GM19455 (cell line): ENCODE data around the gene PCSK7.
"Not testable (repeated sequence)": the region's sequence is repeated elsewhere in the genome, so short reads cannot be mapped to it uniquely, and the experiment has no call there.

Source experiments
- ATAC-seq: cut with Tn5 transposase; IDR thresholded peaks from one replicate; pipeline ENCODE4 v1.9.1; 2021; ENCODE audit not compliant: unreplicated experiment

The PCSK7 gene

DNA sequence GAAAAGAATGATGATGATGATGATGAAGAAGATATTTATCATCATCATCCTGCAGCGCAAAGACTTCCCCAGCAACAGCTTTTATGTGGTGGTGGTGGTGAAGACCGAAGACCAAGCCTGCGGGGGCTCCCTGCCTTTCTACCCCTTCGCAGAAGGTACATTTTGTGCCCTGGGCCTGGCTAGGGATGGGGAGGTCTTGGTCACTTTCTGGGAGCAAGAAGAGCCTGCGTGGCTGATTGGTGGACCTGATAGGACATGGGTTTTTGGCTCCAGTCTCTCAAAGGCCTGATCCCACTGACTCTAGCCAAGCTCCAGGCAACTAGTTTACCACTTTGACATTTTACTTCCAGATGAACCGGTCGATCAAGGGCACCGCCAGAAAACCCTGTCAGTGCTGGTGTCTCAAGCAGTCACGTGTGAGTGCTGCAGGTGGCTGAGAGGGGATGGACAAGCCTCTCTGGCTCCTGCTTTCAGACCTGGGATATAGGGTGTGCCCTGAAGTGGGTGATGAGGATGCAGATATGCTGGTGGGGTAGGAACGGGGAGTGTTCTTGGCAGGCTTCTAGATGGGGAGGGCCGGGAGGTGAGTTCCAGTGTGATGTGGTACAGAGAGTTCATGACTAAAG, 48.0 kb downstream of the PCSK7 start:
- no peak for ATAC-seq

DNA sequence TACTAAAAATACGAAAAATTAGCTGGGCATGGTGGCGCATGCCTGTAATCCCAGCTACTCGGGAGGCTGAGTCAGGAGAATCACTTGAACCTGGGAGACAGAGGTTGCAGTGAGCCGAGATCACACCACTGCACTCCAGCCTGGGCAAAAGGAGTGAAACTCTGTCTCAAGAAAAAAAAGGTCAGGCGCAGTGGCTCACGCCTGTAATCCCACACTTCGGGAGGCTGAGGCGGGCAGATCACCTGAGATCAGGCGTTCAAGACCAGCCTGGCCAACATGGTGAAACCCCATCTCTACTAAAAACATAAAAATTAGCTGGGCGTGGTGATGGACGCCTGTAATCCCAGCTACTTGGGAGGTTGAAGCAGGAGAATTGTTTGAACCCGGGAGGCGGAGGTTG, 48.7 kb downstream of the PCSK7 start:
- ATAC-seq = not testable (repeated sequence)

DNA sequence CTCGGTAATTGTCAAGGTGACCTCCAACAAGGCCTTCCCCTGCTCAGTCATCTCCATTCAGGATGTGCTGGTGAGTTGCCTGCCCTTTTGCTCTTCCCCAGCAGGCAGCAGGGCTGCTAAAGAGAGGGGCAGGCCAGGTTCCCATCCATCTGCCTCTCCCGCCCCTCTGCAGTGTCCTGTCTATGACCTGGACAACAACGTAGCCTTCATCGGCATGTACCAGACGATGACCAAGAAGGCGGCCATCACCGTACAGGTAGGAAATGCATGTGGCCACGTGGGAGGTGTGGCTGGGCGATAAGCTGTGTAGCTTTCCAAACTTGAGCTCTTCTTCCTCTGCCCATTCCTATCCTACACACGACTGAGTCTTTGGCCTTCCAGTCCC, 49.3 kb downstream of the PCSK7 start:
- ATAC-seq = no peak

DNA sequence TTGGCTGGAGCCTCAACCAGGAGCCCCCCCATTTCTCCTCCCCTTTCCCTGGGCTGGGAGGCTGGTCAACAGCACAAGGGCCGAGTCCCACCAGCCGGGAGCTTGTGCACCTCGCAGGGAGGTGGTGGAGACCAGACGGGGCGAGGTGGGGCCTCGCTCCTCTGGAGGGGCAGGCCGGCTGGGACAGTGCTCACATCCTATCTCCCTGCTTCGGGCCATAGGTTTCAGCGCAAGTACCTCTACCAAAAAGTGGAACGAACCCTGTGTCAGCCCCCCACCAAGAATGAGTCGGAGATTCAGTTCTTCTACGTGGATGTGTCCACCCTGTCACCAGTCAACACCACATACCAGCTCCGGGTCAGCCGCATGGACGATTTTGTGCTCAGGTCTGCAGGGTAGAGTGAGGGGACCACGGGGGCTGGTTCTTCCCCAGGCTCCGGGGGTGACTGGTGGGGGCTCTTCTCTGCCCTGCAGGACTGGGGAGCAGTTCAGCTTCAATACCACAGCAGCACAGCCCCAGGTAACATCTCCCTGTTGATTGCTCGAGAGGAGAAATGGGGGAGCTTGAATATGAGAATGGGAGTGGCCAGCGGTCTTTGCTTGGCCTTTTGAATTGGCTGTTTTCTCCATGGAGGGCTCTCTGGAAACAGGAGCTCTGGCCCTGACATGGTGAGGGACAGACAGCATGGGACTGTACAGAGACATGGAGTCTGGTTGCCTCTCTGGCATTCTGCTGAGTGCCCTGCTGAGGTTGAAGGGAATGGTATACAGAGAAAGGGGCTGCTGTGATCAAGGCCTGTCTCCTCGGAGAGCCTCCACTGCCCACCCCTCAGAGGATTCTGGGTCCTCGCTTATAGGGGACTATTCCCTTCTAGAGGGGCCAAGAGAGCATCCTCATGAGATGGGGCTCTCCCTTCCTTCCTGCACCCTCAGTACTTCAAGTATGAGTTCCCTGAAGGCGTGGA, 50.0 kb downstream of the PCSK7 start:
- no peak for ATAC-seq

DNA sequence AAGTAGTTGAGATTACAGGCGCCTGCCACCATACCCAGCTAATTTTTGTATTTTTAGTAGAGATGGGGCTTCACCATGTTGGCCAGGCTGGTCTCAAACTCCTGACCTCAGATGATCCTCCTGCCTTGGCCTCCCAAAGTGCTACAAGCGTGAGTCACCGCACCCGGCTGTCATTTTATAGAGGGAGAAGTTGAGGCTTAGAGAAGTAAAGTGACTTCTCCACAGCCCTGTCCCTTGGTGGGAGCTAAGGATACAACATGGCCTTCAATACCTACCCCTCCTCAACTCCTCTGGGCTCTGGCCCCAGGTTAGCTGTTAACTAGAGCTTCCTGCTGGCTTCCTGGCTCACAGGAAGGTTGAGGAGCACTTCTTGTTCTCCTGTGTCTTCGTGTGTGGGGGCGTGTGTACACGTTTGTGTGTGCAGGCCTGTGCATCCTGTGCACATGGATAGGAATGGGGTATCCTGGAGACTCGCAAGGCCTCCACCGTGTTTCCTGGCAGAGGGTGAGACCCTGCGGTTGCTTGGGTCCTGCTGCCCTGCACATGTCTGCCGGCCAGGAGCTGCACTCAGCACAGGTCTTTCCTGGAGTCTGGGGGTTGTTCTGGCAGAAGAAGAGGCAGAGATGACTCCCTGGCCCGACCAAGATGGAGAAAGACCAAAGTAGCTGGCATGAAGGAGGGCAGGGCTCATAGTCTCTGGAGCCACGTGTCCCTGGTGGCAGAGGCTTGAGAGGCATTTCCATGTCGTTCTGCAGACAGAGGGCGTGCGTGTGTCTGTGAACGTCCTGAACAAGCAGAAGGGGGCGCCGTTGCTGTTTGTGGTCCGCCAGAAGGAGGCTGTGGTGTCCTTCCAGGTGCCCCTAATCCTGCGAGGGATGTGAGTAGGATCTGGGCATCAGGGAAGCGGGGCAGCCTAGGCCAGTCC, 51.0 kb downstream of the PCSK7 start:
- ATAC-seq = no peak

DNA sequence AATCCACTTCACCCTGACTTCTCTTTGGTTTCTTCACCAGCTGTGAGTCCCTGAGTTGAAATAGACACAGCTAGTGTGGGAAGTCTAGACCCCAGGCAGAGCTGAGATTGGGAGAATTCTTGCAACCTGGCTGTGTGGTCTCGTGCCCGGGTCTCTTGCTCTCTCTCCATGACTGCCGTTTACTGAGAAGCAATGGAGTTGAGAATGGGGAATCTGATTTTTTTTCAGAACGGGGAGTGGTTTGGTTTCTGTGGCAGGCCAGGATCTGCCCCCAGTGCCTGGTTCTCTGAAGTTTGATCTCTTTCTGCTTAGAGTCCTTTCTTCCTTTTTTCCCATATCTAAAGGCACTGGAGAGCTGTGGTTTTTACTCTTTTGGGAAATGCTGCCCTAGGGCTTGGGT, 51.9 kb downstream of the PCSK7 start:
- ATAC-seq = no peak

DNA sequence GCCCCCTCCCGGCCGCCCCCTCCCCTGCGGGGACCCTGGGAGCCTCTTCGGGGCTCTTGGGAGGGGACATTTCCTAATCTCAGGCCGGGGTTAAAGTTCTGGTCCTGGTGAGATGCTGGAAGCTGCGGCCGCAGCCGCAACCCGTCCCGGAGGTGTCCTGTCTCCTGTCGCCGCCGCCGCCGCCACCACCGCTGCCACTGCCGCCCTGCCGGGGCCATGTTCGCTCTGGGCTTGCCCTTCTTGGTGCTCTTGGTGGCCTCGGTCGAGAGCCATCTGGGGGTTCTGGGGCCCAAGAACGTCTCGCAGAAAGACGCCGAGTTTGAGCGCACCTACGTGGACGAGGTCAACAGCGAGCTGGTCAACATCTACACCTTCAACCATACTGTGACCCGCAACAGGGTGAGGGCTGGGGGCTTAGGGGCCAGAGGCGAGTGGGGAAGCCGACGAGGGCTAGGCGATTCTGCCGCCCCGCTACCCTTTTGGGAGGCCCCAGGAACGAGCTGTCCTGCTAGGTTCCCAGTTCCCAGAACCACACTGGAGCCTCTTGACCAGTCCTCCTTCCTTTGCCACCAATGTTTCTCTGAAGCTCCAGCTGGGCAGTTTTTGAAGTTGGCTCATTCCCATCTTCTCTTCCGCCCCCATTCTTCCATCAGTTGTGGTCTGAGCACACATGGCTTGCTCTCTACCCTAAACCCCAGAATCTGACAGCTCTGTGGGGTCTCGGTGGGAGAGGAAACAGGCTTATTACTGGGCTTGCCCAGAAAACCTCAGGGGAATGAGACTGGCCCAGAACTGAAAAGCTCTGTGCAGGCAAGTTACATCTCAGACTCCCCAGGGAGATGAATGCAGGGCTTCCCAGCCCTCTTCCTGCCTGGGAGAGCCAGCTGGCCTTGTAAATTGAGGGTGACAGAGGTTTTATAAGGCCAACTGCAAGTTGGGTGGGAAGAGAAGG, 52.5 kb downstream of the PCSK7 start:
- peak; percentile 32 for ATAC-seq

DNA sequence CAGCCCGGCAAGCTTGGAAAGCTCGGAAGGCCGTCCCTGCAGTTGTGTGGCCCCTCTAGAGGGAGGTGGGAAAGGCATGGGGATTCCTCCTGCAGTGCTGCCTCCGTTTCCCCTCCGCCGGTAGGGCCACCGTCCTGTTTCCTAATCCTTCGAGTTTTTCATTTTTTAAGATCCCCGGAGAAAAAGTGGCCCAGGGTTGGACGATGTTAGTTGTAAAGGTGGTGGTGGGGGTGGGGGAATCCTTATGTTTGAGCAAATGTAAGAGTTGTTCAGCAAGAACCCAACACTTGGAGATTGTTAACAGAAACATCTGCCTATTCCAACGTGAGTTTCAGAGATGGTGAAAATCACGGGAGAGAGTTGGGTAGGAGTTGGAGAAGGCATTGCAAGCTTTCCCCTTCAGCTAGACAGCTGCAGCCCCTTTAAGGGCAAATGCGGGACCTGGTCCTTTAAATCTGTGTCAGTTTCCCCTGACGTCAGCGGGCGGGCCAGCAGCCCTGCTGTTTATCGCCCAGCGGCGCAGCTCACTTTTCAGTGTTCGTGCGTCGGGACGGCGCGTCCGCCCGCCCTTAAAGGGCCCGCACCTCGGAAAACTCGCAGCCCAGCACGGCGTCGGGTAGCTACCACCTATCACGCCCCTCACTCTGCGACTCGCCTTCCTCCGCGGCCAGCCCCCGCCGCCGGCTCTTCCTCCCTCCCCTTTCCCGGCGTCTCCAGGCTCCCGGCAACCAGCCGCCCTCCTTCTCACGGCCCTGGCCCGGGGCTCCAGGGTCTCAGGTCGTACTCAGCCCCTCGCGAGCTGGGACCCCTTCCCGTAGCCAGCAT, 53.5 kb downstream of the PCSK7 start, which contains the start of gene SIDT2:
Gene SIDT2, plus strand, starts transcription at position 534 of the 825 bp plus-strand sequence. CDS start 521 bp downstream, outside the sequence.
- peak; percentile 89 for ATAC-seq

DNA sequence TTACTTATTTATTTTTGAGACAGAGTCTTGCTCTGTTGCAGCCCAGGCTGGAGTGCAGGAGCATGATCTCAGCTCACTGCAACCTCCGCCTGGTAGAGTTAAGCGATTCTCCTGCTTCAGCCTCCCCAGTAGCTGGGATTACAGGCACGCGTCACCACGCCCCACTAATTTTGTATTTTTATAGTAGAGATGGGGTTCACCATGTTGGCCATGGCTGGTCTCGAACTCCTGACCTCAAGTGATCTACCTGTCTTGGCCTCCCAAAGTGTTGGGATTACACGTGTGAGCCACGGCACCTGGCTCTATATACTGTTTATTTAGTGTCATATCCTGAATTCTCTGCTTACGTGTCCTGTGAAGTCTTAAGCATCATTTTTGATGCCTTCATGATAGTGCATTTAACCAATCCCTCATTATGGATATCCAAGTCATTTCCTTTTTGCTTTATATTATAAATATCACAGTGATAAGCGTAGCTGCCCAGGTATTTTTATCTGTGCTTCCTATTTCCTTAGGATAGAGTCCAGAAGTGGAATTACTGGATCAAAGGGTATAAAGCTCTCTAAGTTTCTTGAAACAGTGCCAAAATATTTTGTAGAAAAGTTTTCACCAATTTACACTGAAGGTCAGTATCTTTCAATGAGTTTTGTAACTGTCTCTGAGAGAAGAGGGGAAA, 54.2 kb downstream of the PCSK7 start:
- ATAC-seq = no peak

DNA sequence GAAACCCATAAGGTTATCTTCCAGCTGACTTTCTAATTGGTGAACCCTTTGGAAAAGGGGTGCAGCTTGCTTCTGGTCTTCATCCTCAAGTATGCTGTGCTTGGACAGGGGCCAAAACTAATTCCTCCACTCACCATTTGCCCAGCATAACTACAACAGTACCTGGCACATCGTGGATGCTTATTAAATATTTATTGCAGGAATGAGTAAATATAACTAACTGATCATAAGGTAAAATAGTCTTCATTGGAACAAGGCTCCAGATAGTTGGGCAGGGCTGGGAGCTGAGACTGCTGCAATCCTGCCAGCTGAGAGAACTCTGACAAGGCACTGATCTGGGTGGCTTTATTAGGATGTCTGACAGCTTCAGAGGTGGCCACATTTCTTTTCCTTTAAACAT, 55.7 kb downstream of the PCSK7 start:
- no peak for ATAC-seq

DNA sequence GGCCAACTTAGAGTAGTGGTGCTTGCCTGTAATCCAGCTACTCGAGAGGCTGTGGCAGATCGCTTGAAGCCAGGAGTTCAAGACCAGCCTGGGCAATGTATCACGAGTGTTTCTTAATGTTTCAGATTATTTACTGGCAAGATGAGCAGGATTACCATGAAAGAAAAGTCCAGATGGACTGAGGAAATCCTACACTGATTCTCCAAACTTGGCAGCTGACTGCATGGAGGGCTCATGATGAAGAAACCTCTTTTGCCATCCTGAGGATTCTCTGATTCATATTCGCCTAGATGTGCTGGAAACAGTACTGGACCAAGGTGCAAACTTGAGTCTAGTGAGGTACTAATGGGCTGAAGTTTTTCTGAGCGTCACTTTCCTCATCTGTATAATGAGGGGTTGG, 56.1 kb downstream of the PCSK7 start:
- ATAC-seq = no peak

DNA sequence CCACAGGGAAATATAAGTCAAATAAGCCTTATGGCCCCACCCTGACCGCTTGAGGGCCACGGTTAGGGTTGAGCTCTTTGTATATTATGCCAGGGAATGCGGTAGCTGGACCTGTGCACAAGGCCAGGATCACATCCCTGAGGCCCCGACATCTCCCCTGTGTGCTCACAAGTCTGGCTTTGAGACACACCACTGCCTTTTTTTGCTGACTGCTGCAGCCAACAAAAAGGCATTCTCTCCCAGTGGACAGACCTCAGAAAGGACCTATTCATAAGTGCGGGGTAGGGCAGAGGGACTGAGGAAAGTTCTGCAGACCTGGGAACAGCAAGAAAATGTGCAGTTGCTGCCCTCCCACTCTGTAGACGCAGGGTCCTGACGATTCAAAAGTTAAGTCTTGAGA, 56.8 kb downstream of the PCSK7 start:
- no peak for ATAC-seq

DNA sequence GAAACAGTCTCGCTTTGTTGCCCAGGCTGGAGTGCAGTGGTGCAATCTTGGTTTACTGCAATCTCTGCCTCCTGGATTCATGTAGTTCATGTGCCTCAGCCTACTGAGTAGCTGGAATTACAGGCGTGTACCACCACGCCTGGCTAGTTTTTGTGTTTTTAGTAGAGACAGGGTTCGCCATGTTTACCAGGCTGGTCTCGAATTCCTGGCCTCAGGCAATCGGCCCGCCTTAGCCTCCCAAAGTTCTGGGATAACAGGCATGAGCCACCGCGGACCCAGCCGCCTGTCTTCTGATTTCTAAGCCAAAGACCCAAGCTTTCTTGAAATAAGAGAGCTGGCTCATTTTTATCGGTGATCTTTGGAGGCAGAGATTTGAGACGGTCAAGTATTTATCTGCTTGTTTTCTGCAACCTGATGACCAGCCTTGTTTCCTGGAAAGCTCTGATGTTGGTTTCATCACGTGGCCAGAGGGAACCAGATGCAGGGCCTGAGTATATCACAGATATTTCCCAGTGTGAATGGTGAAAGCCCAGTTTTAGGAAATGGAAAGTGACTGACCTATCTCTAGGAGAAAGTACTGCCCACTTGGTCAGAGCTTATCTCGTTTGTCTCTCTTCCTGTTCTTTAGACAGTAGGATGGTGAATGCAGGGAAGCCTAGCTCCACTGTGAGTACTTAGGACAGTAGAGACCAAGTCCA, 59.0 kb downstream of the PCSK7 start:
- ATAC-seq = no peak

DNA sequence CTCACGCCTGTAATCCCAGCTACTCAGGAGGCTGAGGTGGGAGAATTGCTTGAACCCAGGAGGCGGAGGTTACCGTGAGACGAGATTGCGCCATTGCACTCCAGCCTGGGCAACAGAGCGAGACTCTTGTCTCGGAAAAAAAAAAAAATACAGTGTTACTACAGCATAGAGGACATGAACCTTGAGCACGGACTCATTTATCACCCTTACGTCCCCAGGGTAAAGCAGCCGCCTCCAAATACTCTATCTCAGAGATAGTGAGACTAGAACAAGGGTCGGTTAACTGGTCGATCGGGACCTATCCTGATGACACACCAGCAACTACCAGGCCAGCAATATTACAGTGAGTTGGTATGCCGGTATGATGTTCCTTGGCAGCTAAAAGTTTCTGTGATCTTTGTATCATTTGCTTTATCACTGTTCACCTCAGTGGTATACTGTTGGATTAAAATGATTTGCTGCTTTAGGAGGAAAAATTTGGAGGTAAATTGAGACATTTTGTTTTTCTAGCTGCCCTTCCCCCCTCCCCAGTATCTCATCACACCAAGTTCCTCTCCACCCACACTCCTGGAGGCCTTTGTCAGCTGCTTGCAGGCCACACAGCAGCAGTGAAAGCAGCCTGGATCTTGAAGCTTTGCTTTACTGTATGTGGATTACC, 60.3 kb downstream of the PCSK7 start:
- no peak for ATAC-seq

DNA sequence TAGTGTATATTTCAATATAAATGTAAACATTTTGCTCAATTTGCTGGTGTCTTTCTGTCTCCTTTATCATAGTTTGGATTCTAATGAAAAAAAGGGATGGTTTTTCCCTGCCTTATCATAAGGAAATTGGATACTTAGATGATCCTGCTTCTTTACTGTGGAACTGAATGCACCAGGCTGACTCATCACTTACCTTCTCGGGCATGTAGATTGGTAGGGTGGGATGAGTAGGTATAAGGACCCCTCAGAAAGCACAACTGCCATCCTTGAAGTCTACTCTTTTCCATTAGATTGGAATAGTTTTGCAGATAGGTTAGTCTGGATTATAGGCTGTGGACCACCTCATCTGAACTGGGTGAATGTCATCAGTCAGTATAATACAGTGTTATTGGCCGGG, 60.9 kb downstream of the PCSK7 start:
- ATAC-seq = no peak

DNA sequence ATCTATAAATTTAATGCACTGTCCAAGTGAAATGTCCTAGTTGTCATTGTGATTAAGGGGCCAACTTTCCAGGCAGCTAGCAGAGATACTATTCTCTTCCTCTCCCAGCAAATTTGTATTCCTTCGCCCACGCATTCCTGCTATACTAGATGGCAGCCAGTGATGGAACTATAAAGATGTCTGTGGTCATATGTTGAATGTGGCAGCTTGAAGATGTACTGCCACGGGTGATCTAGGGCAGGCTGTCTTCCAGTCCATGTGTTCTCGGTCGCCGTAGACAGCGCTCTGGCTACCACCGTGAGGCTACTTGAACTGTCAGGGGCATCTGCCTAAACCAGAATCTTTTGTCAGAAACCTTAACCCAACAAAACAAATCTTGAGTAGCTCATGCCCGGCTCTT, 61.7 kb downstream of the PCSK7 start:
- no peak for ATAC-seq

DNA sequence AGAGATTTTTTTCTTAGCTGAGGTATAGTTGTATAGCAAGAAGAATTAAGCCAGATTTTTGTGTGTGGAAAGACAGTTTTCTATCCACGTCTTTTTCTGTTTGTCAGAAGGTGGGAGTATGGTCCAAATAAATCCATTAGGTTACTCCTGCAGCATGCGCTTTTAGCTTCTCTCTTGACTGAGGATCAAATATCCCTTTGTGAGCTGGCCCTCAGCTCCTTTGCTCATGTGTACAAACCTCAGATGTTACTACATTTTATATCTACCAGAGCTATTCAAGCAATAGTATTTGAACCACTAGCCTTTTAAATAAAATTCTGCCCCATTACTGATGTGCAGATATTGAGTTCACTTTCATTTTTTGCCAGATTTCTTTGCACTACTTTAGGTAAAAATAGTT, 62.1 kb downstream of the PCSK7 start:
- no peak for ATAC-seq

DNA sequence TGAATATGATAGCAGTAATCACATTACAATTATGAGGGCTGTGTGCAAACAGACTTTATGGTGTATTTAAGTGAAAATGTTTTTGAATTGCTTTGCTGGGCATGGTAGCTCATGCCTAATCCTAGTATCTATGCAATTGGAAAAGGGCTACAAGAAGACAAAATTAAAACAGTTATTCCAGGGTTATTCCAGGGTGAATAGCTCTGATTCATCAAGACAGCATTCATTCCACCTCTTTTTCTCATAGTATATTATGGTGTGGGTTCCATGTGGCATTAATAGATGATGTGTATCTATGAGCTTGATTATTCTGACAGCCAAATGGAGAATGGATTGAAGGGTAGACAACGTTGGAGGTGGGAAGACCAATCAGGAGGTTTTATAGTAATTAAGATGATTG, 65.4 kb downstream of the PCSK7 start:
- ATAC-seq = no peak
